Activated CD8-positive, alpha-beta memory T cell treated with anti-CD3 and anti-CD28 coated beads, Interleukin-2, amount 10 ng/mL, durations not matched to agents 7 days and 5 days (primary cell): ENCODE measurements around the gene ECT2L. TPM values are rescaled to one million over a fixed set of nuclear protein-coding genes. Genes with fewer than 3 reads are reported as not detected.
"Not testable (repeated sequence)": the region's sequence is repeated elsewhere in the genome, so short reads cannot be mapped to it uniquely, and the experiment has no call there.

Experiments used
- ATAC-seq: fragments of 150-1000 bp; cut with Tn5 transposase; one replicate; pipeline ENCODE4 v1.10.0; 2021; ENCODE audit warnings: moderate library complexity
- CTCF ChIA-PET: fragments of 350-600 bp; sonication (Branson Sonifier 250); formaldehyde crosslinking; loops from one replicate; lab custom pipeline; 2021; ENCODE audit warnings: antibody characterized with exemption; lab: Charles Lee
- DNase-seq: peaks from one replicate; pipeline ENCODE4 v3.0.0-alpha.2; 2020
- H3K27ac Mint-ChIP-seq: one replicate; pipeline ENCODE4 v1.8.0; 2021; ENCODE audit warnings: mild to moderate bottlenecking, mixed read lengths
- H3K27me3 Mint-ChIP-seq: one replicate; pipeline ENCODE4 v1.8.0; 2021; ENCODE audit warnings: mixed read lengths
- H3K36me3 Mint-ChIP-seq: one replicate; pipeline ENCODE4 v1.8.0; 2021; ENCODE audit warnings: mild to moderate bottlenecking, mixed read lengths
- H3K4me1 Mint-ChIP-seq: one replicate; pipeline ENCODE4 v1.8.0; 2021; ENCODE audit warnings: mixed read lengths
- H3K4me3 Mint-ChIP-seq: one replicate; pipeline ENCODE4 v1.8.0; 2021; ENCODE audit warnings: mild to moderate bottlenecking, moderate library complexity, mixed read lengths
- H3K9me3 Mint-ChIP-seq: one replicate; pipeline ENCODE4 v1.8.0; 2022; ENCODE audit warnings: low read depth, mixed read lengths
- total RNA-seq, 2 experiments: library from RNA; stranded (reverse); gene quantifications; one replicate each; pipeline ENCODE4 v1.2.3, GENCODE V29; 2021

Gene ECT2L
- total RNA-seq, 2 experiments from 2014 or later = not detected

- ATAC-seq (no peak), DNase-seq (no peak)
- H3K36me3 Mint-ChIP-seq = peaks cover 28% of the 10 kb centered on the region
- no peaks in the 10 kb centered on the region for H3K4me1 Mint-ChIP-seq
- H3K9me3 Mint-ChIP-seq = no peaks in the 10 kb centered on the region
- no peaks in the 10 kb centered on the region for H3K27me3 Mint-ChIP-seq
- H3K4me3 Mint-ChIP-seq = no peak overlapping the region
- CTCF ChIA-PET = interaction anchor here (1.0 kb wide), 1 partner anchor 20 kb away, joined by 3 read pairs; no protein-coding TSS in a partner anchor
- no peak overlapping the region for H3K27ac Mint-ChIP-seq
These were observed 100.3 kb downstream of the ECT2L start for GRCh38 chr6:138896104-138896756.

GRCh38 chr6:138897031-138897430 is 101.1 kb downstream of the ECT2L start:
- Mint-ChIP-seq H3K36me3 (peaks cover 28% of the 10 kb centered on the region), H3K9me3 (no peaks in the 10 kb centered on the region), H3K4me3 (no peak overlapping the region), H3K27ac (no peak overlapping the region), H3K4me1 (no peaks in the 10 kb centered on the region), H3K27me3 (no peaks in the 10 kb centered on the region)
- DNase-seq (no peak), ATAC-seq (no peak)
- CTCF ChIA-PET = no interaction called here

- Mint-ChIP-seq H3K27ac (no peak overlapping the region), H3K9me3 (no peaks in the 10 kb centered on the region), H3K4me1 (no peaks in the 10 kb centered on the region), H3K27me3 (no peaks in the 10 kb centered on the region), H3K4me3 (no peak overlapping the region), H3K36me3 (peaks cover 45% of the 10 kb centered on the region)
- DNase-seq (no peak), ATAC-seq (no peak)
- CTCF ChIA-PET = no interaction called here
These were observed 111.3 kb downstream of the ECT2L start for GRCh38 chr6:138907167-138907566.

- H3K27ac Mint-ChIP-seq = no peak overlapping the region
- no peak overlapping the region for H3K4me3 Mint-ChIP-seq
- DNase-seq = no peak
- ATAC-seq = no peak
- H3K36me3 Mint-ChIP-seq = peaks cover 61% of the 10 kb centered on the region
- no peaks in the 10 kb centered on the region for H3K9me3 Mint-ChIP-seq
- CTCF ChIA-PET = no interaction called here
- H3K4me1 Mint-ChIP-seq = no peaks in the 10 kb centered on the region
- H3K27me3 Mint-ChIP-seq = no peaks in the 10 kb centered on the region
These were observed 113.6 kb downstream of the ECT2L start for GRCh38 chr6:138909511-138909910.

- no peak overlapping the region for H3K4me3 Mint-ChIP-seq
- DNase-seq (no peak), ATAC-seq (no peak)
- no peak overlapping the region for H3K27ac Mint-ChIP-seq
- H3K27me3 Mint-ChIP-seq = no peaks in the 10 kb centered on the region
- peaks cover 65% of the 10 kb centered on the region for H3K36me3 Mint-ChIP-seq
- CTCF ChIA-PET = no interaction called here
- no peaks in the 10 kb centered on the region for H3K4me1 Mint-ChIP-seq
- H3K9me3 Mint-ChIP-seq = no peaks in the 10 kb centered on the region
These were observed 114.1 kb downstream of the ECT2L start for GRCh38 chr6:138909975-138910374.

- CTCF ChIA-PET = no interaction called here
- no peak for DNase-seq
- Mint-ChIP-seq H3K27me3 (no peaks in the 10 kb centered on the region), H3K4me3 (no peak overlapping the region), H3K4me1 (peaks cover 4% of the 10 kb centered on the region), H3K27ac (no peak overlapping the region), H3K9me3 (no peaks in the 10 kb centered on the region), H3K36me3 (peaks cover 56% of the 10 kb centered on the region)
- ATAC-seq = no peak
These were observed 116.4 kb downstream of the ECT2L start for GRCh38 chr6:138912308-138912707.

GRCh38 chr6:138914701-138915100 is 118.8 kb downstream of the ECT2L start:
- H3K9me3 Mint-ChIP-seq = no peaks in the 10 kb centered on the region
- H3K36me3 Mint-ChIP-seq = peaks cover 49% of the 10 kb centered on the region
- peaks cover 4% of the 10 kb centered on the region for H3K4me1 Mint-ChIP-seq
- H3K27me3 Mint-ChIP-seq = no peaks in the 10 kb centered on the region
- DNase-seq (no peak), ATAC-seq (no peak)
- H3K4me3 Mint-ChIP-seq = no peak overlapping the region
- H3K27ac Mint-ChIP-seq = no peak overlapping the region
- CTCF ChIA-PET = no interaction called here

GRCh38 chr6:138920906-138921305 is 125.0 kb downstream of the ECT2L start:
- CTCF ChIA-PET = interaction anchor here (0.8 kb wide), 1 partner anchor 142 kb away, joined by 3 read pairs; no protein-coding TSS in a partner anchor
- peaks cover 15% of the 10 kb centered on the region for H3K36me3 Mint-ChIP-seq
- no peak overlapping the region for H3K4me3 Mint-ChIP-seq
- H3K4me1 Mint-ChIP-seq = peaks cover 1% of the 10 kb centered on the region
- H3K27ac Mint-ChIP-seq = no peak overlapping the region
- no peak for ATAC-seq
- no peaks in the 10 kb centered on the region for H3K9me3 Mint-ChIP-seq
- DNase-seq = no peak
- no peaks in the 10 kb centered on the region for H3K27me3 Mint-ChIP-seq

- Mint-ChIP-seq H3K9me3 (no peaks in the 10 kb centered on the region), H3K27me3 (no peaks in the 10 kb centered on the region), H3K27ac (no peak overlapping the region), H3K4me1 (no peaks in the 10 kb centered on the region), H3K4me3 (no peak overlapping the region), H3K36me3 (peaks cover 17% of the 10 kb centered on the region)
- CTCF ChIA-PET = no interaction called here
- no peak for ATAC-seq
- DNase-seq = no peak
These were observed 127.7 kb downstream of the ECT2L start for GRCh38 chr6:138923561-138923960.

GRCh38 chr6:138925806-138926205 is 129.9 kb downstream of the ECT2L start:
- CTCF ChIA-PET = no interaction called here
- Mint-ChIP-seq H3K36me3 (peaks cover 12% of the 10 kb centered on the region), H3K27me3 (no peaks in the 10 kb centered on the region), H3K4me3 (no peak overlapping the region), H3K4me1 (no peaks in the 10 kb centered on the region), H3K9me3 (no peaks in the 10 kb centered on the region), H3K27ac (no peak overlapping the region)
- no peak for DNase-seq
- ATAC-seq = no peak

GRCh38 chr6:138926579-138926978 is 130.7 kb downstream of the ECT2L start:
- ATAC-seq (no peak), DNase-seq (no peak)
- Mint-ChIP-seq H3K9me3 (no peaks in the 10 kb centered on the region), H3K4me3 (no peak overlapping the region), H3K36me3 (peaks cover 12% of the 10 kb centered on the region), H3K4me1 (peaks cover under 1% of the 10 kb centered on the region), H3K27ac (no peak overlapping the region), H3K27me3 (no peaks in the 10 kb centered on the region)
- CTCF ChIA-PET = no interaction called here

- ATAC-seq = no peak
- Mint-ChIP-seq H3K27me3 (no peaks in the 10 kb centered on the region), H3K36me3 (peaks cover 23% of the 10 kb centered on the region), H3K27ac (no peak overlapping the region), H3K4me3 (no peak overlapping the region), H3K4me1 (peaks cover 5% of the 10 kb centered on the region), H3K9me3 (peaks cover 2% of the 10 kb centered on the region)
- DNase-seq = no peak
- CTCF ChIA-PET = interaction anchor here (1.3 kb wide), 2 partner anchors 13 to 116 kb away, joined by 3 read pairs; no protein-coding TSS in a partner anchor
These were observed 135.8 kb downstream of the ECT2L start for GRCh38 chr6:138931660-138932059.

GRCh38 chr6:138936873-138937272 is 141.0 kb downstream of the ECT2L start:
- H3K4me1 Mint-ChIP-seq, CTCF ChIA-PET, H3K27ac Mint-ChIP-seq, H3K4me3 Mint-ChIP-seq, DNase-seq, H3K27me3 Mint-ChIP-seq, ATAC-seq, H3K9me3 Mint-ChIP-seq: not testable (repeated sequence)
- peaks cover 53% of the 10 kb centered on the region for H3K36me3 Mint-ChIP-seq

GRCh38 chr6:138943089-138943625 is 147.3 kb downstream of the ECT2L start:
- no peak for ATAC-seq
- Mint-ChIP-seq H3K9me3 (no peaks in the 10 kb centered on the region), H3K4me3 (no peak overlapping the region), H3K27ac (peak overlapping the region; percentile 23), H3K4me1 (peaks cover 38% of the 10 kb centered on the region), H3K36me3 (peaks cover 48% of the 10 kb centered on the region), H3K27me3 (no peaks in the 10 kb centered on the region)
- no peak for DNase-seq
- CTCF ChIA-PET = interaction anchor here (0.7 kb wide), 1 partner anchor 11 kb away, joined by 3 read pairs; no protein-coding TSS in a partner anchor
